ENCODE results near the gene PTP4A2. TPM values are rescaled to one million over a fixed set of nuclear protein-coding genes. Genes with fewer than 3 reads are reported as not detected.
A peak's percentile ranks its signal among the peaks of the same experiment; 100 is the strongest.

Gene PTP4A2
- total and polyA plus RNA-seq, 12 donors: 51.8 to 371 (median 177) TPM

GRCh38 chr1:31961536-31961935 lies 23.4 kb upstream of the PTP4A2 start:
- no peaks in the 10 kb centered on the region for H3K9me3 ChIP-seq (replicated peaks in 1 of 3)
- WGBS, 4 donors: 74 to 81% (median 79%) methylated on average over 8 of the region's 8 CpGs
- no peak for DNase-seq
- H3K4me3 ChIP-seq: no peak overlapping the region
- no peaks in the 10 kb centered on the region for H3K36me3 ChIP-seq (replicated peaks in 1 of 2)
- intact Hi-C loops (cut with DNase I): loop anchor here (10.0 kb wide), 2 partner anchors 147 to 297 kb away; partner anchors contain the start of gene SPOCD1 (in 2 of the 2)
- H3K27me3 ChIP-seq: no peaks in the 10 kb centered on the region
- no peak for TF ChIP-seq POLR2A (IDR thresholded peaks at IDR 0.05)
- TF ChIP-seq, protein P1, sequence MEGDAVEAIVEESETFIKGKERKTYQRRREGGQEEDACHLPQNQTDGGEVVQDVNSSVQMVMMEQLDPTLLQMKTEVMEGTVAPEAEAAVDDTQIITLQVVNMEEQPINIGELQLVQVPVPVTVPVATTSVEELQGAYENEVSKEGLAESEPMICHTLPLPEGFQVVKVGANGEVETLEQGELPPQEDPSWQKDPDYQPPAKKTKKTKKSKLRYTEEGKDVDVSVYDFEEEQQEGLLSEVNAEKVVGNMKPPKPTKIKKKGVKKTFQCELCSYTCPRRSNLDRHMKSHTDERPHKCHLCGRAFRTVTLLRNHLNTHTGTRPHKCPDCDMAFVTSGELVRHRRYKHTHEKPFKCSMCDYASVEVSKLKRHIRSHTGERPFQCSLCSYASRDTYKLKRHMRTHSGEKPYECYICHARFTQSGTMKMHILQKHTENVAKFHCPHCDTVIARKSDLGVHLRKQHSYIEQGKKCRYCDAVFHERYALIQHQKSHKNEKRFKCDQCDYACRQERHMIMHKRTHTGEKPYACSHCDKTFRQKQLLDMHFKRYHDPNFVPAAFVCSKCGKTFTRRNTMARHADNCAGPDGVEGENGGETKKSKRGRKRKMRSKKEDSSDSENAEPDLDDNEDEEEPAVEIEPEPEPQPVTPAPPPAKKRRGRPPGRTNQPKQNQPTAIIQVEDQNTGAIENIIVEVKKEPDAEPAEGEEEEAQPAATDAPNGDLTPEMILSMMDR (IDR thresholded peaks at IDR 0.05): no peak
- H3K27ac ChIP-seq: no peak overlapping the region
- peaks cover under 1 to 12% of the 10 kb centered on the region in 2 donors for H3K4me1 ChIP-seq (replicated peaks in 1 of 2)

- Histone ChIP-seq H3K27ac (peak overlapping the region in 1 of 5 donors; percentile 32), H3K36me3 (replicated peaks in 1 of 2) (no peaks in the 10 kb centered on the region), H3K9me3 (replicated peaks in 1 of 3) (no peaks in the 10 kb centered on the region), H3K27me3 (no peaks in the 10 kb centered on the region), H3K4me3 (no peak overlapping the region), H3K4me1 (replicated peaks in 1 of 2) (peaks cover 16 to 30% of the 10 kb centered on the region in 2 donors)
- 83 to 91% (median 85%) methylated on average over 6 of the region's 6 CpGs for WGBS, 4 donors
- DNase-seq: peak in 1 of 7 donors; percentile 46
- TF ChIP-seq, protein P1 (IDR thresholded peaks at IDR 0.05): no peak
- TF ChIP-seq POLR2A (IDR thresholded peaks at IDR 0.05): no peak
- intact Hi-C loops (cut with DNase I): loop anchor here (10.0 kb wide), 2 partner anchors 145 to 295 kb away; partner anchors contain the start of gene SPOCD1 (in 2 of the 2)
Observed at GRCh38 chr1:31959521-31960340, 21.6 kb upstream of the PTP4A2 start.

DNA sequence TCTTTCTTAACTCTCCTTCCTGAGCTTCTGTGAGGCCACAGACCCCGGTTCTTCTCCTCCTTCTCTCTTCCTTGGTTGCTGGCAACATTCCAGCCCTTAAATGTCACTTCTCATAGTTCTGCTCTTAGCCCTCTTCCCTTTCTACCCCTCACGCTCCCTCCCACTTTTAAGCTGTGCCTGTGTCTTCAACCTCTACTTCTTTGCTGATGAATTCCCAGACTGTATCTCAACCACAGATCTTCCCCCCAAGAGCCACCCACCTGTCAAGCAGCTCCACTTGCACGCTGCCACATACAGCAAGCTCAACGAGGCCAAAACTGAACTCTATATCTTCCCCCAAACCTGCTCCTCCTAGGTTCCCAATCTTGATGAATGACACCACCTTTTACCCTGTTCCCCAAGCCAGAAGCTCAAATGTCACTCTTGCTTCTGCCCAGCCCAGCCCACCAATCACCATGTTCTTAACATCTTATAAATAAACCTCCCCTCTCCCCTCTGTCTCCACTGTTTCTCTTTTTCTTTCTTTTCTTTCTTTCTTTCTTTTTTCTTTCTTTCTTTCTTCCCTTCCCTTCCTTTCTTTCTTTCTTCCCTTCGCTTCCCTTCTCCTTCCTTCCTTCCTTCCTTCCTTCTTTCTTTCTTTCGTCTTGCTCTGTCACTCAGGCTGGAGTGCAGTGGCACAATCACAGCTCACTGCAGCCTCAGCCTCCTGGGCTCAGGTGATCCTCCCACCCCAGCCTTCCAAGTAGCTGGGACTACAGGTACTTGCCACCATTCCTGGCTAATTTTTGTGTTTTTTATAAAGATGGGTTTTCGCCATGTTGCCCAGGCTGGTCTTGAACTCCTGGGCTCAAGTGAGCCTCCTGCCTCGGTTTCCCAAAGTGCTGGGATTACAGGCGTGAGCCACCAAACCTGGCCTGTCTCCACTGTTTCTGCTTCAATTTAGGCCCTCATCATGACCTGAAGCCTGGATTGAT lies 19.8 kb upstream of the PTP4A2 start:
- Histone ChIP-seq H3K4me1 (replicated peaks in 1 of 2) (peaks cover 21 to 34% of the 10 kb centered on the region in 2 donors), H3K36me3 (replicated peaks in 1 of 2) (no peaks in the 10 kb centered on the region), H3K4me3 (no peak overlapping the region), H3K27me3 (no peaks in the 10 kb centered on the region), H3K27ac (peak overlapping the region in 2 of 5 donors; percentile 7 to 34), H3K9me3 (replicated peaks in 1 of 3) (no peaks in the 10 kb centered on the region)
- no peak for TF ChIP-seq POLR2A (IDR thresholded peaks at IDR 0.05)
- TF ChIP-seq, protein P1 (IDR thresholded peaks at IDR 0.05): no peak
- intact Hi-C loops (cut with DNase I): no loop called here
- WGBS, 4 donors: 70 to 78% (median 75%) methylated on average over 9 of the region's 9 CpGs
- peak in 2 of 7 donors; percentile 19 to 37 for DNase-seq

Measured in adrenal gland (tissue), 12 donors.